Erythroblast (primary cell): ENCODE measurements around the gene ARFGAP2.
"Not testable (repeated sequence)": the region's sequence is repeated elsewhere in the genome, so short reads cannot be mapped to it uniquely, and the experiment has no call there.

Experiments
- GATA1 ChIP-seq: IDR thresholded peaks from 2 replicates; pipeline ENCODE4 v1.6.1; 2011; ENCODE audit warnings: low read depth, mild to moderate bottlenecking, control low read depth, low read length, moderate library complexity
- POLR2A ChIP-seq: IDR thresholded peaks from 2 replicates; pipeline ENCODE4 v1.6.1; 2011; ENCODE audit warnings: mild to moderate bottlenecking, low read length

- not testable (repeated sequence) for TF ChIP-seq POLR2A, GATA1
Measured at GRCh38 chr11:47206577-47206976, 29.9 kb upstream of the ARFGAP2 start.
